Fibroblast of upper back skin (primary cell): Measurements from ENCODE around the gene BHLHE23.

Experiments
- DNase-seq: peaks from one replicate; pipeline ENCODE4 v3.0.0-alpha.2; 2013

The BHLHE23 gene

DNA sequence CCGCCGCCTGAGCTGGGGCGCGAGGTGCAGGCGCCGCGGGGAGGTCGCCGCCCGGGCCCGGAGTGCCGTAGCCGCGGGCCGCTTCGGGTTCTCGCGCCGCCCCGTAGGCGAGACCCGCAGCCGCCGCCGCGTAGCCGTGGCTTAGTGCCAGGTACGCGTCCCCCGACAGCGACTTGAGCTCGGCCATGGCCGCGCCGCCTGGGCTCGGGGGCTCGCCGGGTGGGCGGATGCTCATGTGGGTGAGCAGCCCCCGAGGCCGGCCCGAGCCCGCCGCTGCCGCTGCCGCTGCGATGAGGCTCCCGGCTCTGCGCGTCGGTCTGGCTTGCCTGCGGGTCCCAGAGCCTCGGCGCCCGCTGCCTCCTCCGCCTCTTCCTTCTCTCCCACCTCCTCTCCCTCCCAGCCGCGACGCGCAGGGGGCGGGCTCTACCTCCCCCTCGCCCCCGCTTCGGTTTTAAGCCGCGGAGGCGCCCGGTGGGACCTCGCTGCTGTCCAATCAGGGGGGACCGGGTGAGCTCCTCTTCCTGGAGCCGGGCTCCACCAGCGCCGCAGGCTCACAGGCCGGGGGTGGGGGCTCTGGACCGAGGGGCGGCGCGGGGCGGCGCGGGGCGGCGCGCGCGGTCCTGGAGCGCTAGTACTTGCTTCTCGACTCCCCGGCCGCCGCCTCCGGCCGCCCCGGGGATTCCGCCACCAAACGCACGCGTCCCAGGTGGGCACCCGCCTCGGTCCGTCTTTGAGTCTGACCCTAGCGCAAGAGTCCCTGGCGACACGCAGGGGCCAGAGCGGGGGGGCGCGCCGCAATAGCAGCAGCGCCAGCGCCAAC lies at the start of gene BHLHE23:
BHLHE23 (minus strand) TSS at position 425 of the 820 bp plus-strand sequence; CDS start at position 235, 190 bp downstream.
- DNase-seq = no peak

GRCh38 chr20:63055575-63056235 lies 48.9 kb upstream of the BHLHE23 start:
- no peak for DNase-seq

DNA sequence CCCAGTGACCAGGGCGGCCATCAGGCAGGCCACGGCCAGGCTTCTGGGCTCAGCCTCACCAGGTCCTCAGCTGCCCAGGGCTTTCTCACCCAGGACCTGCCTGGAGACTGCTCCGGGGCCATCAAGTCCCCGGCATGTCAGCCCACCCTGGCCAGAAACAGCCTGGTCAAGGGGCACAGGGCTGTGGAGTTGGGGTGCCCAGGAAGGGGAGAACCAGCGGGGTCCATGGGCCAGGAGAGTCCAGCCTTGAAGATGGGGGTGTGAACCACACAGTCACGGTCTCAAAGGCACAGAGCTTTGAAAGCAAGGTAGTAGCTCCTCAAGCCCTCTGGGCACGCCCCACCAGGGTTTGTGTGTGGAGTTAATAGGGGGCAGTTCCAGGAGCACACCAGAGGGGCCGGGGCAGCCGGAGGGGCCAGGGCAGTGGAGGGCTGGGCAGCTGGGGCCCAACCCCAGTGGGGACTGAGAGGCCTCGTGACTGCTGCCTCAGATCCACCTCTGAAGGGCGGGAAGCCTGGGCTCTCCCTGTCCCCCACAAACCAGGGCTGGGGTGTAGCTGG lies 48.0 kb upstream of the BHLHE23 start:
- DNase-seq = no peak

GRCh38 chr20:63054103-63054474 lies 47.3 kb upstream of the BHLHE23 start:
- DNase-seq = no peak

DNA sequence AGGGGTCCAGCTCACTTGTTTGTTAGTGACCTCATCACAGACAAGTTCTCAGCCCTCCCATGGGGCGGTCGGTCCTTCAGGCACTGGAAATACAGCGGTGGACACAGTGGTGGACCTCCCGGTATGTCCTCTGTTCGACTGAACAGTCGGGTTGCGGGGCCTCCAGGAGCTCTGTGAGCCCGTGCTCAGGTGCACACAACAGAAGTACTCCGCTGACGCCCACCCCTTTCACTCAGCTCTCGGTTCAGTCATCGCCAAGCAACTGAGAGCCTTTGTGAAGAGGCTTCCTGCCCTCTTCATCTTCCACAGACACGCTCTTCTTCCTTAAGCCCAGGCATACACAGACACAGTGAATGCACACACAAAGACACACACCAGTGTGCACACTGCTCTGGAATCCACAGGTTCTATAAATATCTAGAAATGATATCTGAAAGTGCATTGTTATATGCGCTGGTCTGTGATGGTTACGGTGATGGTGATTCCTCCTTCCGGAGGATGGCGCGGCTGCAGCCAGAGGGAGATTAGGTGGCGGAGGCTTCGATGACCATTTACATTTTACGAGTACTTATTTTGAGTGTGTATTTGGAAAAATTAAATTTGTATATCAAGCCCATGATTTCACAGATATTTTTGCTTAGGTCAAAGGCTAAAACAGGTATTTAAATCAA lies 46.8 kb upstream of the BHLHE23 start:
- no peak for DNase-seq

- no peak for DNase-seq
Measured at GRCh38 chr20:63052571-63053431, 46.0 kb upstream of the BHLHE23 start.

DNA sequence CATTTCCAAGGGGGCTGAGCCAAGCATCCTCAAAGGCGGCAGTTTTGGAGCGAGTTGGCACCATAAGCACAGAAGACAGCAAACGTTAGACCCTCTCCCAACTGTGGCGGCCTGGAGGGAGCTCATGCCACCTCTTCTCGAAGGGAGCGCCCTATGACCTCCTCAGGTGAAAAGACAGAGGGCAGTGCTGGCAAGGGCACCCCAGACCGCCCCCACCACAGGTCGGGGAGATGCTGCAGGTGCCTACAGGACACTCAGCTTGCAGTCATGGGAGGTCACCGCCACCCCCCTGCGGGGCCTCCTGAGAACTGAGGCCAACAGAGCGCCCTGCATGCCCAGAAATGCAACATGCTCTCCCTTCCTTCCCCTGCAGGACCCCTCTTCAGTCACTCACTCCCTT lies 45.1 kb upstream of the BHLHE23 start:
- no peak for DNase-seq

- DNase-seq = no peak
Measured at GRCh38 chr20:63051186-63051860, 44.6 kb upstream of the BHLHE23 start.

- no peak for DNase-seq
Measured at GRCh38 chr20:63050406-63050805, 43.6 kb upstream of the BHLHE23 start.

DNA sequence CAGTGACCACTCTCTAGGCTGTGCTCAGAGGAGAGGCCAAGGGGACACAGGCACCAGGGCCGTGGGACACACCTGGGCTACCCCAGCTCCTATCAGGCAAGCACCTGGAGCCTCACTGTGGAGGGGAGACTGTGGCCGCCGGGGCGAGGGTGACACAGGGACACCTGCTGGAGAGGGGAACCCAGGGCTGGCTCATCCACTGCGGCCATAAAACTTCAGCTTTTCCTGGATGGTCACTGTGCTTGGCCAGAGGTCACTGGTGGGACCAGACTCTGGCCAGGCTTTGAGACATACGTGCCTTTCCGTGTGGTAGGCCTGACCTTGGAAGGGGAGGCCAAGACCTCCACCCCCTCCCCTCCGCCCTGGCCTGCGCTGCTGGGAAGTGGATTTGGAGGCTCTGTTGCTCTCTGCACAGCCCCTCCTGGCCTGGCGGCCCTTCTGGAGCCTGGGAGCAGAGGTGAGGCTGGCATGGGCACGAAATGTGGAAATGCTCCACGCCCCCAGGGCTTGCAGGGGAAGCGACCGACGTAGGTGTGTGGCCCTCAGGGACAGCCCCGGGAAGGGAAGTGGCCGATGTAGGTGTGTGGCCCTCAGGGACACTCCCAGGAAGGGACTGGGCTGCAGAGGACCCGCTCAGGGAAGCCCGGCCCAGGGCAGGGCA lies 42.9 kb upstream of the BHLHE23 start:
- no peak for DNase-seq

- DNase-seq = no peak
Measured at GRCh38 chr20:63049191-63049518, 42.4 kb upstream of the BHLHE23 start.

GRCh38 chr20:63048516-63049190 lies 41.9 kb upstream of the BHLHE23 start:
- DNase-seq = no peak

DNA sequence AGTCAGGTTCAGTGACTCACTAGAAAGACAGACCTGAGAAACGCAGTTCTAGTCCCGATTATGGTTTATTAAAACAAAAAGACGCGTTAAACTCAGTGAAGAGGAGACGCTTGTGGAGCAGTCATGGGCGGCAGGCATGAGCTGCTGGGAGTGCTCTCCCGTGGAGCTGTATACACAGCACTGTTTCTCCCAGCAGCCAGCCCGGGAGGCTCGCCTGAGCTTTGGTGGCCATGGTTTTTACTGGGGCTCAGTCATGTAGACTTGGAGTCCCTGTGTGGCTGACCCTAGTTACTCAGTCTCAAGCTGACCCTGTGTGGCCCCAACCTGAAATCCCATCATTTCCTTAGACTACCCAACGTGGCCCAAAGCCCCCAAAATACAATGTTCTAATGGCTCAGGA lies 41.2 kb upstream of the BHLHE23 start:
- DNase-seq = no peak

DNA sequence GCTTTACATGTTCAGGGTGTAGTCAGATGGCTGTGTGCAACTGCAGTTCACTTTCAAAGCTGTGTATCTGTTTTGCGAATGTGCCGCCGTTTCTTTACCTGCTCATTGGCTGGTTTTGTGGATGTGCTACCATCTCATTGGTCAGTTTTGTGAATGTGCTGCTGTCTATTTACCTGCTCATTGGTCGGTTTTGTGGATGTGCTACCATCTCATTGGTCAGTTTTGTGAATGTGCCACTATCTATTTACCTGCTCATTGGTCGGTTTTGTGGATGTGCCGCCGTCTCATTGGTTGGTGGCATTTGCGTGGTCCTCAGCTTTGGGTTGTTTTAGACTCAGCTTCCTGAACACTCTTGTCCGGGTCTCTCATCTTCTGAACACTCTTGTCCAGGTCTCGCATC lies 40.5 kb upstream of the BHLHE23 start:
- no peak for DNase-seq

GRCh38 chr20:63046841-63047240 lies 40.1 kb upstream of the BHLHE23 start:
- no peak for DNase-seq

- DNase-seq = no peak
Measured at GRCh38 chr20:63045991-63046390, 39.2 kb upstream of the BHLHE23 start.

GRCh38 chr20:63045401-63045800 lies 38.6 kb upstream of the BHLHE23 start:
- no peak for DNase-seq

GRCh38 chr20:63044605-63045004 lies 37.8 kb upstream of the BHLHE23 start:
- no peak for DNase-seq

GRCh38 chr20:63044204-63044600 lies 37.4 kb upstream of the BHLHE23 start:
- DNase-seq = no peak

DNA sequence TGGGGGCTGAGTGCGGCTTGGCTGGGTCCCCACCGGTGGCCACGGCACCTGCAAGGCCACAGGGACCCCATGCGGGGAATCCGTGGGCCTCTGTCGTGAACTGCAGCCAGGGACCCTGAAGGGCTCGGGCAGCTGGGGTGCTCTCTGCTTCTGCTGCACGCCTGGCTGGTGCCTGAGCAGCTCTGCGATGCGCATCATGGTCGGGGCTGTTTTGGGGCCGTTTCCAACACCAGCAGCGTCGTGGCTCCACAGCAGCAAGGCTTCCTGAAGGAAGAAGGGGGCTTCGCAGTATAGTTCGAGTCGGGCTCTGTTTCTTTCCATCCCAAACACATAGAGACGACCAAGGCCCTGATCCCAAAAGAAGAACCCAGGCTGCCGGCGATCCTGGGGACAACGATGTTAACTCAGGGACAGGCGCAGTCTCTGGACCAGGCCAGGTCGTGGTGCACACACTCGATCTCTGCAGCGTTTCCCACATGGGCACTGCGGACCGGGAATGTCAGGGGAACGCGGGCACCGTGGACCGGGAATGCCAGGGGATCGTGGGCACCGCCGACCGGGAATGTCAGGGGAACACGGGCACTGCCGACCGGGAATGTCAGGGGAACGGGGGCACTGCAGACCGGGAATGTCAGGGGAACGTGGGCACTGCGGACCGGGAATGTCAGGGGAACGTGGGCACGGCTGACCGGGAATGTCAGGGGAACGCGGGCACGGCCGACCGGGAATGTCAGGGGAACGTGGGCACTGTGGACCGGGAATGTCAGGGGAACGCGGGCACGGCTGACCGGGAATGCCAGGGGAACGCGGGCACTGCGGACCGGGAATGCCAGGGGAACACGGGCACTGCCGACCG lies 36.8 kb upstream of the BHLHE23 start:
- no peak for DNase-seq
